SJSA1 (cell line): ENCODE measurements around the gene ALDH9A1. TPM values are rescaled to one million over a fixed set of nuclear protein-coding genes. Genes with fewer than 3 reads are reported as not detected.
"Not testable (repeated sequence)": the region's sequence is repeated elsewhere in the genome, so short reads cannot be mapped to it uniquely, and the experiment has no call there.

Source experiments
- DNase-seq, 2 experiments: peaks; one replicate each; pipeline ENCODE4 v3.0.0-alpha.2; 2015 to 2020; ENCODE audit warnings: low spot score in 2 of 2, low read depth in 1 of 2
- H3K27ac ChIP-seq: fragments of 250-450 bp; sonication (Bioruptor Pico); 2 replicates; pipeline ENCODE4 v1.5.1; 2020; ENCODE audit warnings: mild to moderate bottlenecking, moderate library complexity
- H3K27me3 ChIP-seq: fragments of 250-450 bp; sonication (Bioruptor Pico); replicated peaks from 2 replicates; pipeline ENCODE4 v1.5.1; 2020; ENCODE audit warnings: mild to moderate bottlenecking, moderate library complexity
- H3K36me3 ChIP-seq: fragments of 250-450 bp; sonication (Bioruptor Pico); 2 replicates; pipeline ENCODE4 v1.5.1; 2020; ENCODE audit warnings: mild to moderate bottlenecking
- H3K4me1 ChIP-seq: fragments of 250-450 bp; sonication (Bioruptor Pico); replicated peaks from 2 replicates; pipeline ENCODE4 v1.6.1; 2021; ENCODE audit warnings: mild to moderate bottlenecking
- H3K4me3 ChIP-seq: fragments of 250-450 bp; sonication (Bioruptor Pico); 2 replicates; pipeline ENCODE4 v1.5.1; 2020; ENCODE audit warnings: mild to moderate bottlenecking
- H3K9me3 ChIP-seq: fragments of 250-450 bp; sonication (Bioruptor Pico); replicated peaks from 2 replicates; pipeline ENCODE4 v1.5.1; 2020; ENCODE audit warnings: mild to moderate bottlenecking
- total RNA-seq: library from RNA; depleted of rRNA; stranded (reverse); fragments of >200 nt; shearing (Covaris generic); gene quantifications from 2 replicates; pipeline ENCODE4 v1.2.3, GENCODE V29; 2014

The ALDH9A1 gene
- total RNA-seq, 1 experiment from 2014 or later = 52.0 TPM

GRCh38 chr1:165679282-165680036, 18.9 kb downstream of the ALDH9A1 start:
- Histone ChIP-seq H3K36me3 (peaks cover 69% of the 10 kb centered on the region), H3K4me1 (no peaks in the 10 kb centered on the region), H3K9me3 (no peaks in the 10 kb centered on the region)

GRCh38 chr1:165678509-165678908, 19.9 kb downstream of the ALDH9A1 start:
- DNase-seq = no peak
- no peaks in the 10 kb centered on the region for H3K9me3 ChIP-seq
- peaks cover 74% of the 10 kb centered on the region for H3K36me3 ChIP-seq
- no peaks in the 10 kb centered on the region; the same call in 1 of the 2 replicates for H3K27me3 ChIP-seq
- H3K4me1 ChIP-seq = no peaks in the 10 kb centered on the region
- no peak overlapping the region for H3K4me3 ChIP-seq
- no peak overlapping the region for H3K27ac ChIP-seq

More at GRCh38 chr1:165679282-165680036, 18.9 kb downstream of the ALDH9A1 start:
- no peak for DNase-seq
- Histone ChIP-seq H3K27ac (no peak overlapping the region), H3K27me3 (no peaks in the 10 kb centered on the region; the same call in 1 of the 2 replicates), H3K4me3 (no peak overlapping the region)

DNA sequence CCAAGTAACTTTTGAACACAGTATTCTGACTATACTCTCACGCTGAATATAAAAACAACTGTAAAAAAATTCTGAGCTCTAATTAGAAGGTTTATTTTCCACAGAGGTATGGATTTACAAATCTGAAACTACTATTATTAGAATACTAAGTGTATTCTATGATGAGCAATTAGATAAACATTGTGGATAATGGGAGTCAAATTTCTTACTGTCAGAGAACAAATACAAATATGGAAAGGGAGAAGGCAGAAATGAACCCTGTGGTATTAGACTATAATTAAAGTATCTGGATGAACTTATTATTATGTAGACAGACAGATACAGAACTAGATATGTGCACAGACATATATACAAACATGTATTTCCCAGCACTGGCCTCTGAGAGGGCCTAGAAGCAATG, 22.6 kb downstream of the ALDH9A1 start:
- DNase-seq = no peak
- Histone ChIP-seq H3K4me3 (no peak overlapping the region), H3K27ac (no peak overlapping the region), H3K36me3 (peaks cover 63% of the 10 kb centered on the region), H3K27me3 (no peaks in the 10 kb centered on the region), H3K4me1 (no peaks in the 10 kb centered on the region), H3K9me3 (no peaks in the 10 kb centered on the region)

- H3K4me1 ChIP-seq = no peaks in the 10 kb centered on the region
- no peak for DNase-seq
- no peak overlapping the region for H3K4me3 ChIP-seq
- no peaks in the 10 kb centered on the region for H3K27me3 ChIP-seq
- H3K36me3 ChIP-seq = peaks cover 63% of the 10 kb centered on the region
- no peaks in the 10 kb centered on the region for H3K9me3 ChIP-seq
- no peak overlapping the region for H3K27ac ChIP-seq
Observed at GRCh38 chr1:165674599-165674998, 23.8 kb downstream of the ALDH9A1 start.

GRCh38 chr1:165671526-165671925, 26.8 kb downstream of the ALDH9A1 start:
- Histone ChIP-seq H3K36me3 (peaks cover 63% of the 10 kb centered on the region), H3K4me3 (no peak overlapping the region), H3K9me3 (no peaks in the 10 kb centered on the region), H3K4me1 (no peaks in the 10 kb centered on the region), H3K27me3 (no peaks in the 10 kb centered on the region), H3K27ac (no peak overlapping the region)
- no peak for DNase-seq

- Histone ChIP-seq H3K9me3 (no peaks in the 10 kb centered on the region), H3K27me3 (no peaks in the 10 kb centered on the region), H3K4me1 (no peaks in the 10 kb centered on the region), H3K27ac (no peak overlapping the region), H3K36me3 (peaks cover 77% of the 10 kb centered on the region), H3K4me3 (no peak overlapping the region)
- DNase-seq = no peak
Observed at GRCh38 chr1:165668184-165668583, 30.2 kb downstream of the ALDH9A1 start.

DNA sequence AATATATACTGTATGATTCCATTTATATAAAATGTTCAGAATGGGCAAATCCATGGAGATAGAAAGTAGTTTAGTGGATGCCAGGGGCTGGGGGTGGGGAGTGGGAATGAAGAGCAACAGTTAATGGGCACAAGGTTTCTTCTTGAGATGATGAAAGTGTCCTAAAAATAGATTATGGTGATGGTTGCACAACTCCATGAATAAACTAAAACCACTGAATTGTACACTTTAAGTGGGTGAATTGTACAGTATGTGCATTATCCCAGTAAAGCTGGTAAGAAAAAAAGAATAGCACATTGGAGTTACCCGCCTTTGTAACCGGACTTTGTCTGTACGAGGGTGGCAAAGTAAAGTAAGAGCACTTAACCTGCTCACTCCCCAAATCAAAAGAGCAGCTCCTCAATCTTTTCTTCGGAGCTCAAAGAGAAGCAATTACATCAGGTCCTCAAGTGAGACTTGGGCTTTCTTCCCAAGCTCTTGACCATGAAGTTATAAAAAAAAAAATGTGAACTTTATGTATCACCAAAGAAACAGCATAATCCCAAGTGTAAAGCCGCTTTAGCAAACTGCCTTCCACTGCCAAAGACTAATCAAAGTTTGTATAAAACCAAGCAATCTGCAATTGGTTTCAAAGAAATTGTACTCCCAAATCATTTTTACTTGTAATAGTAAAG, 32.1 kb downstream of the ALDH9A1 start:
- H3K36me3 ChIP-seq = peaks cover 84% of the 10 kb centered on the region

DNA sequence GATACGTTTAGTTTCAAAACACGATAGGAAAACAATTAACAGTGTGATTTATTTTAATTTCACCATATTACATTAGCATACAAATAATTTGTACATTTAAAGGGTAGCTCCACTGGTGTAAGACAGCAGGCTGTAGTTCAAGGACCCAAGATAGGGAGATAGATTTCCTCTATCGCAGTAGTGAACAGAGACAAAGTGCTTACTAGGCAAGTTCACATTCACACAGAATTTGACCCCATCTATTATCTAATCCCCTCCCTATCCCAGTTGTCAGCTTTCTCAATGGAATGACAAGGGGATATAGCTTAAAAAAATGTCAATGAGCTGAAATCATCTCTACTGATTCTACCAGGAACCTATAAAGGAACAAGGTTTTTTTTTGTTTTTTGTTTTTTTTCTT, 36.2 kb downstream of the ALDH9A1 start:
- Histone ChIP-seq H3K36me3 (peaks cover 57% of the 10 kb centered on the region), H3K9me3 (no peaks in the 10 kb centered on the region)

More for the DNA sequence above, 32.1 kb downstream of the ALDH9A1 start:
- Histone ChIP-seq H3K4me1 (no peaks in the 10 kb centered on the region), H3K27ac (no peak overlapping the region), H3K4me3 (no peak overlapping the region), H3K27me3 (no peaks in the 10 kb centered on the region), H3K9me3 (no peaks in the 10 kb centered on the region)
- no peak for DNase-seq

DNA sequence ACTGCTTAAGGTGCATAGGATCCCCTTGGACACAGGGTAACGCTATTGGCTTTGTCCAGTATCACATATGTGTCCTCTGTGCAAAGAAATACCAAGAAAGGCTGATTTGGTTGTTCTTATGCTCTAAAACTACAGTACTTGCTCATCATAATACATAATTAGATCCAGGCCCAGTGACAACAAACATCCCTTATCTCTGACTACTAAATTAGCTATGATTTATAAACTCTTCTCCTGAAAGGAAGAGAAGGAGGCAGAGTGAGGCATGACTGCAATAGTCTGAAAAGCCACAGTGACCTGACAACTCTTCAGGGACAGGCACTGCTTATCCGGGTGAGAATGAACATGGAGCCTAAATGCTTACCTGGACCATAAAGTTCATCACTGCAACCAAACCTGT, 36.7 kb downstream of the ALDH9A1 start:
- no peaks in the 10 kb centered on the region for H3K9me3 ChIP-seq
- no peaks in the 10 kb centered on the region for H3K27me3 ChIP-seq
- H3K36me3 ChIP-seq = peaks cover 56% of the 10 kb centered on the region
- no peak for DNase-seq
- H3K27ac ChIP-seq = no peak overlapping the region
- H3K4me3 ChIP-seq = no peak overlapping the region
- no peaks in the 10 kb centered on the region for H3K4me1 ChIP-seq

More for the DNA sequence above, 36.2 kb downstream of the ALDH9A1 start:
- Histone ChIP-seq H3K4me3 (no peak overlapping the region), H3K27me3 (no peaks in the 10 kb centered on the region), H3K4me1 (no peaks in the 10 kb centered on the region), H3K27ac (no peak overlapping the region)
- no peak for DNase-seq

- DNase-seq = no peak
- Histone ChIP-seq H3K4me3 (no peak overlapping the region), H3K9me3 (no peaks in the 10 kb centered on the region), H3K36me3 (peaks cover 59% of the 10 kb centered on the region), H3K27me3 (no peaks in the 10 kb centered on the region), H3K4me1 (no peaks in the 10 kb centered on the region), H3K27ac (no peak overlapping the region)
Observed at GRCh38 chr1:165659581-165659895, 38.8 kb downstream of the ALDH9A1 start.

DNA sequence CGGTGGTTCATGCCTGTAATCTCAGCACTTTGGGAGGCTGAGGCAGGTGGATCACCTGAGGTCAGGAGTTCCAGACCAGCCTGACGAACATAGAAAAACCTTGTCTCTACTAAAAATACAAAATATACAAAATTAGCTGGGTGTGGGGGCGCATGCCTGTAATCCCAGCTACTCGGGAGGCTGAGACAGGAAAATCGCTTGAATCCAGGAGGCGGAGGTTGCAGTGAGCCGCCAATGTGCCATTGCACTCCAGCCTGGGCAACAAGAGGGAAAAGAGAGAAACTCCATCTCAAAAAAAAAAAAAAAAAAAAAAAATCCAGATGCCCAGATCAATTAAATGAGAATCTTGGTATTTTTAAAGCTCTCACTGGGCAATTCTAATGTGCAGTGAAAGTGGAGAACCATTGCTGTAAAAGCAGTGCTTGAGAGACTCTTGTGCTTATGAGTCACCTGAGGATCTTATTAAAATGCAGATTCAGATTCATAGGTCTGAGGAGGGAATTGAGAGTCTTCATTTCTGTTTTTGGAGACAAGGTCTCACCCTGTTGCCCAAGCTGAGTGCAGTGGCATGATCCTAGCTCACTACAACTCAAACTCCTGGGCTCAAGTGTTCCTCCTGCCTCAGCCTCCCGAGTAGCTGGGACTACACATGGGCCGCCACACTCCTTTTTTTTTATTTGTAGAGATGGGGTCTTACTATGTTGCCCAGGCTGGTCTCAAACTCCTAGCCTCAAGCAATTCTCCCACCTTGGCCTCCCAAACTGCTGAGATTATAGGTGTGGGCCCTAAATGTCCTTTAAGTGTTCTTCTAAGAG, 39.4 kb downstream of the ALDH9A1 start:
- not testable (repeated sequence) for H3K4me3 ChIP-seq, DNase-seq, H3K4me1 ChIP-seq, H3K27me3 ChIP-seq, H3K9me3 ChIP-seq, H3K27ac ChIP-seq
- peaks cover 58% of the 10 kb centered on the region for H3K36me3 ChIP-seq

DNA sequence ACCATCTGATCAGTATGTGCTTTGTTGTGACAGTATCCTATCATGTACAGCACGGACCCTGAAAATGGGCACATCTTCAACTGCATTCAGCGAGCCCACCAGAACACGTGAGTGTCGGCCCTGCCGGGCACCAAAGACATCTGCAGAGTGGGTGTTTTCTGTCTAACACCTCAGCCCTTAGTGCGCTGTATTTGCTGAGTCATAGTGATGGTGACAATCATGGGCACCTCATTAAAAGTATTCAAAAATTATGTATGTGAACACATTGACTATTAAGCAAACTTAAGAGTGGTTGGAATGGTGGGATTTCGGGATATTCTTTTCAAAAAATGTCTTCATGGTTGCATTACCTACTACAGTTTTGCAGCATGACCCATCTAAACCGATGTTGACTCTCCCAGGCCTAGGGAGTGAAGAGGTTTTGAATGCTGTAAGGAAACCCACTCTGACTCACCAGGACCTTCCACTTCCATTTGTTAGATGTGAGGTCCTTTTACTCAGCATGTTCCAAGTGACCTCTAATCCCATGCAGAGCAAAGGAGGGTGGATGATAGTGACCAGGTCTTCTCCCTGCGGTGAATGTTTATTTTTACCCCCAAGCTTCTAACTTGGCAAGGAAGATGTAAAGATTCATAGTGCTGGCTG, 47.3 kb downstream of the ALDH9A1 start:
- Histone ChIP-seq H3K4me3 (no peak overlapping the region), H3K36me3 (peaks cover 27% of the 10 kb centered on the region), H3K27ac (no peak overlapping the region), H3K27me3 (no peaks in the 10 kb centered on the region), H3K4me1 (no peaks in the 10 kb centered on the region), H3K9me3 (no peaks in the 10 kb centered on the region)
- DNase-seq = no peak

DNA sequence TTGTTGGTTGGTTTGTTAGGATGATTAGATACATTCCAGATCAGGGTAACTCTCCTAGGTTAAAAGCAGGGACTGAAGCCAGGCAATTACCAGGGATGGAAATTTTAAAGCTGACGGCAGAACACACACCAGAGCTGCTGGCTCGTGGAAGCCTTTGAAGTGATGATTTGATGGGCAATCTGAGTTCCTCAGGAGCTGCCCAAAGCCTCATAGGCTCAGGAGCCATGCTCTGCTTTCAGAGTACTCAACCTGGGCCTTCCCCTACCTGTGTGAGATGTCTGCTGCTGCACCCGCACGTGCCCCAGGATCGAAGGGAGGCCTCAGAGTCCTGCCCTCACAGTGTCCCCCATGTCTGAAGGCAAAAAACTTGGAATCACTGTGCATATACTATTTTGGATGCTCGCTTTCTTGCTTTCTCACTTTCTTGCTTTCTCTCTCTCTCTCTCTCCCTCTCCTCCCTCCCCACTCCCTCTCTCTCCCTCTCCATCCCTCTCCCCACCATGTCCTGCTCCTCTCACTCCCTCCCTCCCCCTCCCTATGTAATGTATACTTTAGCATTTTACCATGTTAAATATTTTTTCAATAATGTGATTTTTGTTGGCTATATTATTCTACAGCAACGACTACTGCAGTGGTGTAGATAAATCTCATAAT, 49.3 kb downstream of the ALDH9A1 start:
- H3K9me3 ChIP-seq = no peaks in the 10 kb centered on the region
- H3K27ac ChIP-seq = no peak overlapping the region
- DNase-seq = no peak
- peaks cover 8% of the 10 kb centered on the region for H3K36me3 ChIP-seq
- H3K4me1 ChIP-seq = no peaks in the 10 kb centered on the region
- H3K27me3 ChIP-seq = no peaks in the 10 kb centered on the region
- no peak overlapping the region for H3K4me3 ChIP-seq
